Activated T-helper 2 cell treated with anti-CD3 and anti-CD28 coated beads, Interferon-gamma antibody, Interleukin-2, Interleukin-4, amounts not matched to agents 10 μg/mL and 5 μg/mL and 100 μg/mL, durations not matched to agents 14 hours and 24 hours and 36 hours (primary cell): ENCODE measurements around the gene TBPL1. TPM values are rescaled to one million over a fixed set of nuclear protein-coding genes. Genes with fewer than 3 reads are reported as not detected.
"Not testable (repeated sequence)": the region's sequence is repeated elsewhere in the genome, so short reads cannot be mapped to it uniquely, and the experiment has no call there.

ENCODE experiments used
- DNase-seq: peaks from one replicate; pipeline ENCODE4 v3.0.0; 2021; ENCODE audit warnings: low spot score
- H3K27ac Mint-ChIP-seq: one replicate; pipeline ENCODE4 v1.8.0; 2021; ENCODE audit warnings: mixed read lengths
- H3K27me3 Mint-ChIP-seq: one replicate; pipeline ENCODE4 v1.8.0; 2021; ENCODE audit warnings: low read depth, mixed read lengths
- H3K36me3 Mint-ChIP-seq: one replicate; pipeline ENCODE4 v1.8.0; 2021; ENCODE audit warnings: low read depth, mixed read lengths
- H3K4me1 Mint-ChIP-seq: one replicate; pipeline ENCODE4 v1.8.0; 2021; ENCODE audit warnings: low read depth, mixed read lengths
- H3K4me3 Mint-ChIP-seq: one replicate; pipeline ENCODE4 v1.8.0; 2021; ENCODE audit warnings: low read depth, mild to moderate bottlenecking, moderate library complexity, mixed read lengths
- H3K9me3 Mint-ChIP-seq: one replicate; pipeline ENCODE4 v1.8.0; 2021; ENCODE audit warnings: mixed read lengths
- intact Hi-C: fragments of 100-400 bp; cut with micrococcal nuclease; formaldehyde crosslinking; loops from one replicate; pipeline ENCODE4 v1.15.1; 2023
- total RNA-seq: library from RNA; stranded (reverse); gene quantifications from 2 replicates; pipeline ENCODE4 v1.2.3, GENCODE V29; 2022

The TBPL1 gene
- total RNA-seq, result 29.7 and 31.2 TPM in 2 replicates

DNA sequence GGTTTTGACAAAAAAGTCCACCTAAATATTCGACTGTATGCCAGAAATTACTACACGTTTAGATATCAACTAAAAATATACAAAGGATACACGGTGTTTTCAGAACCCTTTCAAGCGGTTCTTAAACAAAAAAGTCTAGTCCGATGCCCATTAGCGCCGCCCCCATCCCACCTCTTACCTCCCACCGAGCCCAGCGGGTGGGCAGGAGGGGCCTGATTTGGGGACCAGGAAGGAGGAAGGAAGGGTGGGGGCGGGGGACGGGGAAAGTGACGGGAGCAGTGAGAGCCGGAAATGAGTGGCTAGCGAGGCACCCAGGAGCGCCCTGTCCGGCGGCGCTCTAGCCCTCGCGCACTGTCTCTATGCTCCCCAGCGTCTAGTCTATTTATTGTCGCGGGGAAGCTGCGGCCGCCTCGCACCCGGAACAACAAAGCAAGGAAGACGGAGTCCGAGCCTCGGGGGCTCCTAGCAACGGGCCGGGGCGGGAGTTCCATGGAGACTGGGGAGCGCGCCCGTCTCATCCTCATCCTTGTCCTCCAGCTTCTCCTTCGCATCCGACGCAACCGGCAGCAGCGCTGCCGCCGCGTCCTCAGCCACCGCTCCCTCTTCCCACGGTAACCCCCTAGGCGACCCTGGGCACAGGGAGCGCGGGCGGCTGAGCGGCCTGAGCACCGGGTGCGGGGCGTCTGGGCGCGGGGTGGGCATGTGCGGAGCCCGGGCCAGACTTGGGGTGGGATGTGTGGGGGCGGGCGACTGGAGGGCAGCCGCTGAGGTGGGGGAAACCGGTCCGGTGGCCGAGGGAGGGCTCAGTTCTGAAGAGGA, at the start of gene TBPL1:
TBPL1 (plus strand) TSS at position 410 of the 819 bp plus-strand sequence. CDS start 26,902 bp downstream, outside the sequence.
- Mint-ChIP-seq H3K27me3 (peaks cover 12% of the 10 kb centered on the region), H3K27ac (peak within 1 kb of the TSS; percentile 88), H3K36me3 (peaks cover 9% of the 10 kb centered on the region), H3K4me1 (peaks cover 42% of the 10 kb centered on the region), H3K4me3 (peak within 1 kb of the TSS; percentile 94), H3K9me3 (no peaks in the 10 kb centered on the region)
- DNase-seq, result peak; percentile 75
- intact Hi-C loops, result loop anchor here (2.0 kb wide), 2 partner anchors 20 to 1138 kb away; partner anchors contain the start of gene RPS12

DNA sequence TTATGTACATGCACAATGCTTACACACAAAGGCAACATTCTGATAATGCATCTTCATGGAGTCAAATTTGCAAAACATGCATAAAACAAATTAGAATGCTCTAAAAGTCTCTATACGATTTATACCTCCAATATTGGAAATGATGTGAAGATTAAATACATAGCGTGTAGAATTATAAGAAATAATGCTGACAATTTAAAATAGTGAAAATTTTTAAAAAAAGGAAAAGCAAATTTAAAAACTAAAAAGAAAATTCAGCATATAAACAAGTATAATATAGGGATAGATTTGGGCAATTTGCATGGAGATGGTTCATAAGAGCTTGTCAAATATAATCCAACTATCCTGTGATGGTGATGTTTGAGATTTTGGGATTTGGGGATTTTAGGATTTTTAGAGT, 49.2 kb upstream of the TBPL1 start:
- Mint-ChIP-seq H3K4me1 (no peaks in the 10 kb centered on the region), H3K27me3 (peaks cover 46% of the 10 kb centered on the region), H3K9me3 (no peaks in the 10 kb centered on the region), H3K27ac (no peak overlapping the region), H3K4me3 (no peak overlapping the region), H3K36me3 (no peaks in the 10 kb centered on the region)
- no peak for DNase-seq
- intact Hi-C loops, result no loop called here

DNA sequence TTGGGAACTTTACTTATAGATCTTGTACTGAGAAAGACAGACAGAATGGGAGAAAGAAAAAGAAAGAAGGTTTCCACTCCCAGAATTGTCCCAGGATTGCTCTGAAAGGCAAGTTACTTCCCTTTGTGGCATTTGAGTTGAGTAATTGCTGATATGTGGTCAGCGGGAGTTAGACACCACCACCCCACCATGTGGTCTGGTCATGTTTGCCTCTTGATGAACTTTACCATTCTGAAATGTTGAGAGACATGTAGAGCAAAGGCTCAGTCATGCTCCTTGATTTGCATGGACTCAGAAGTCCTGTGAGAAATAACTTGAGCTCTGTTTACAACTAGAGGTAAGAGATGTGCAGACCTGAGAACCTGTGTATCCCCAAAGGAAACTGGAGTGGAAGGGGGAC, 47.0 kb upstream of the TBPL1 start:
- Mint-ChIP-seq H3K4me1 (no peaks in the 10 kb centered on the region), H3K4me3 (no peak overlapping the region), H3K27ac (no peak overlapping the region), H3K27me3 (peaks cover 52% of the 10 kb centered on the region), H3K36me3 (no peaks in the 10 kb centered on the region), H3K9me3 (no peaks in the 10 kb centered on the region)
- DNase-seq, result no peak
- intact Hi-C loops, result no loop called here

DNA sequence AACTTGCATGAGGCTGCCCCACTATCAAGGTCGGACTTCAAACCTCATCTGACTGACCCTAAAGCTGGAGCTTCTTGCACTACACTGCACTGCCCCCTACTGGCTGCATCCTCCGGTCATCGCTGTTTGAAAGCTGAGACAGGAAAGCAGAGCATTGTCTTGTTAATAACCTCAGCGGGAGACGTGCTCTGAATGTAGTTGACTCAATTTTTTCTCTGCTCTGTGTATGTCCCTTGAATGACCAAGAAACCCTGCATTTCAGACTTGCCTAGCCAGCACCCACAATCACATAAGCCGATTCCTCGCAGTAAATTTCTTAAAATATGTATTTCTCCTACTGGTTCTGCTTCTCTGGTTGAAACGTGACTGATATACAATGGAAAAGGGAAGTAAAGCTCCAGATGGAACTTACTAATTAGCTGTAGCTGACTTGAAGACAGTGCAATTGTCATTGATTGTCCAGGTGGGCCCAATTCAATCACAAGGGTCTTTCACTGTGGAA, 36.3 kb upstream of the TBPL1 start:
- Mint-ChIP-seq H3K4me3 (no peak overlapping the region), H3K36me3 (no peaks in the 10 kb centered on the region), H3K27me3 (peaks cover 32% of the 10 kb centered on the region), H3K9me3 (no peaks in the 10 kb centered on the region), H3K27ac (no peak overlapping the region), H3K4me1 (peaks cover 3% of the 10 kb centered on the region)
- DNase-seq, result peak; percentile 49
- intact Hi-C loops, result loop anchor here (2.0 kb wide), 2 partner anchors 80 to 348 kb away; no protein-coding TSS in a partner anchor

DNA sequence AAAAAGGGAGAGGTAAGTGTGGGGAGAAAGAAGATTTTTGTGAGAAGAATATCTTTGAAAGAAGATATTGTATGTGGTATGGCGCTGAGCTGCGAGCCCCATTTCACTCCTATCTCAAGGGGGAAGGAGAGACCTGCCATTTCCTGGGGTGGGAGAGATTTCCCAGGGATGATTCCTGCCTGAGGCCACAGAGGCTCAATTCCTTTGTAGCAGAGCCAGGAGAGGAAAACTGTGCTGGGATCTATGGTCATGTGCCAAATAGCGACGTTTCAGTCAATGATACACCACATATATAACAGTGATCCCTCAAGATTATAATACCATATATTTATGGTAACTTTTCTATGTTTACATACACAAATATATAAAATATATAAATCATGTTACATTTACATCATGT, 35.2 kb upstream of the TBPL1 start:
- Mint-ChIP-seq H3K36me3 (no peaks in the 10 kb centered on the region), H3K27ac (no peak overlapping the region), H3K27me3 (peaks cover 27% of the 10 kb centered on the region), H3K9me3 (no peaks in the 10 kb centered on the region), H3K4me3 (no peak overlapping the region), H3K4me1 (peaks cover 3% of the 10 kb centered on the region)
- DNase-seq, result no peak
- intact Hi-C loops, result loop anchor here (2.0 kb wide), 2 partner anchors 81 to 349 kb away; no protein-coding TSS in a partner anchor

DNA sequence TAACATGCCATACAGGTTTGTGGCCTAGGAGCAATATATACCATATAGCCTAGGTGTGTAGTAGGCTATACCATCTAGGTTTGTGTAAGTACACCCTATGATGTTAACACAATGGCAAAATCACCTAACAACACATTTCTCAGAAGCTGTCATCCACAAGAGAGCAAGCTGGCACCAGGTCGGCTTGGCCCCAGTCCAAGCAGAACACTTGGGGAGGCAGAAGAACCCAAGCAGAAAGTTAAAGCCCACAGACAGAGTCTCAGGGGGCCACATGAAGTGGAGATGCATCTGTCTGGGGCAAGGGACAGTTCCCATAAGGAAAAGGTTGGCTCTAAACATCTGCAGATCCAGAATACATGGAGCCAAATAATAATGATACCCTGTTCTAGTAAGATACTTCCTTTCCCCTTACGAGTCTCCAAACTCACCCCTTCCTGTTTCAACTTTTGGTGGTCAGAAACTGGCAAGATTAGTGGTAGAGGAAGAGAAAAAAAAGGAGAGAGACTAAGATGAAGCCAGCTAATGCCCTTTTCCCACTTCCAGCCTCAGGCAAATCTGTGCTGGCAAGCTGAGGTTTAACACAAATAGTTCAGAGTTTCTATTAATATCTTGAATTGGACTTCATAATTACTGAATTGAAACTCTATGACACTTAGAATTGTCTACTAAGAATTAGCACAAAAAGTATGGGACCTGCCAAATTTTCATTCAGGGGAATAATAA, 34.7 kb upstream of the TBPL1 start:
- Mint-ChIP-seq H3K36me3 (no peaks in the 10 kb centered on the region), H3K9me3 (no peaks in the 10 kb centered on the region), H3K4me1 (peaks cover 3% of the 10 kb centered on the region), H3K27ac (no peak overlapping the region), H3K4me3 (no peak overlapping the region), H3K27me3 (peaks cover 24% of the 10 kb centered on the region)
- no peak for DNase-seq
- intact Hi-C loops, result no loop called here

DNA sequence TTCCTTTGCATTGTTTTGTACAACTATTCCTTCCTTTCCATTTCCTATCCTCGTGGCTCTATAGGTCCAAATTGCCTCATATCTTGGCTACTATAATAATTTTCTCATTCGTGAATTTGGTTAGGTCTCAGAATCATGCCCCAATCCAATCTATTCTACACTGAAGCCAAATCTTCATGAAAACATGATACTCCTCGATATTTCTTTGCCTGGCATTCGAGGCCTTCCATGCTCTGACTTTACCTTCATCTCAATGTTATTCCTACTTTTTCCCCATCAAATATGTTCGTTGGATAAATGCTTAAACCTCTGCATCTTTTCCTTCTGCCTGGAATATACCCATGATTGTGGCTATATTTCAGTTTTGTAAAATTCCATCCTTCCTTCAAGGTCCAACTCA, 33.7 kb upstream of the TBPL1 start:
- Mint-ChIP-seq H3K27ac (no peak overlapping the region), H3K4me1 (peaks cover 3% of the 10 kb centered on the region), H3K4me3 (no peak overlapping the region), H3K27me3 (peaks cover 20% of the 10 kb centered on the region), H3K9me3 (no peaks in the 10 kb centered on the region), H3K36me3 (no peaks in the 10 kb centered on the region)
- DNase-seq, result no peak
- intact Hi-C loops, result no loop called here

DNA sequence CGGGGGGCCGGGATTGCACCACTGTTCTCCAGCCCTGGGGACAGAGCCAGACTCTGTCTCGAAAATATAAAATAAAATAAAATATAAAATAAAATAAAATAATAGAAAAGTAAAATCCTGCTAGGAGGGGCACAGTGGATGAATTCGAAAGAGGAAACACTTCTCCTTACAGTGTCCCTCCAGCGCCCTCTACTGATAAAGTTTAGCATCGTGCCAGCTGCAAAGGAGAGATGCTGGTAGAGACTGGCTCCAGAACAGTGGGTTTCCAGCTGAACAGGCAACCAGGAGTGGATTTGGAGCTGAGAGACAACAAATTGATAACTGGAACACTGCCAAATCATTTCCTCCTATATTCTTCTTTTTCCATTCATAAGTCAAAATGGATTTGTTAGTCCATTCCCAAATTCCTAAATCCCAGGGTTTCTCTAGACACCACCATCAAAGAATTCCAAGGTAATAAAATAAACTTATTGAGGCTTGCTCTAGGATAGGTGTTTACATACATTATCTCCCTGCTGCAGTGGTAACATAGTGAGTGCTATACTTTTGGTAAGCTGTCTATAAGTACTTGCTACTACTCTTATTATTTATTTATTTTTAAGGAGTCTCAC, 31.7 kb upstream of the TBPL1 start:
- peak; percentile 60 for DNase-seq
- intact Hi-C loops, result loop anchor here (1.0 to 5.0 kb wide), 2 partner anchors 51 to 84 kb away; no protein-coding TSS in a partner anchor
- H3K4me1 Mint-ChIP-seq, result peaks cover 3% of the 10 kb centered on the region
- H3K4me3 Mint-ChIP-seq, result no peak overlapping the region
- H3K27me3 Mint-ChIP-seq, result peaks cover 27% of the 10 kb centered on the region
- no peaks in the 10 kb centered on the region for H3K36me3 Mint-ChIP-seq
- H3K27ac Mint-ChIP-seq, result no peak overlapping the region
- H3K9me3 Mint-ChIP-seq, result no peaks in the 10 kb centered on the region

DNA sequence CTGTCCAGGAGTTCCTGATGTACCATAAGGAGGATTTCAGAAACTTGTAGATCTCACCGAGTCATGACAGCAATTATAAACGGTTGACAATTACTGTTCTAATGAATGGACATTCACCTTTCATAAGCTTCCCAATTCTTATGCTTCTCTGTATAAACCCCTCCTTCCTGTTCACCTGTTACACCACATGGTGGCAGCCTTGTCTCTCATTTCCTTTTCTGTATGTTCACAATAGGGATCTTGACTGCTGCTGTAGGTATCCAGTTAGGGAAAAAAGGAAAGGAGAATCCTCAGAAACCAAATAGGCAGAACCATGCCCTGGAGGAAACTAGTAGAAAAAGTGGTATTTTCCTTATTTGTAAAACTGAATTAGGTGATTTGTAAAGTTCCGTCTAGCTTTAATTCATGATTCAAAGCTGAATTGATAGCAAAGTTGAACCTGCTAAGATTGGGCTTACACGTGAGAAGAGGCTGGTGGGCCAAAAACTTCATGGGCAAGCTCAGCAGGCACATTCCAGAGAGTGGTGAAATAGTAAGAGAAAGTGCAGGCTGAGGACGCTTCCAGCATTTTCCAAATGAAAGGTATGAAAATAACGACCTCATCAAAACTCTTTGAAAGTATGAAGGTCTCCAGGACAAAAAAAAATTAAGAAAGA, 29.0 kb upstream of the TBPL1 start:
- H3K4me3 Mint-ChIP-seq, result no peak overlapping the region
- peak; percentile 31 for DNase-seq
- intact Hi-C loops, result loop anchor here (1.0 to 5.0 kb wide), 3 partner anchors 48 to 173 kb away; no protein-coding TSS in a partner anchor
- H3K9me3 Mint-ChIP-seq, result no peaks in the 10 kb centered on the region
- H3K4me1 Mint-ChIP-seq, result no peaks in the 10 kb centered on the region
- H3K27ac Mint-ChIP-seq, result no peak overlapping the region
- H3K27me3 Mint-ChIP-seq, result peaks cover 36% of the 10 kb centered on the region
- no peaks in the 10 kb centered on the region for H3K36me3 Mint-ChIP-seq

DNA sequence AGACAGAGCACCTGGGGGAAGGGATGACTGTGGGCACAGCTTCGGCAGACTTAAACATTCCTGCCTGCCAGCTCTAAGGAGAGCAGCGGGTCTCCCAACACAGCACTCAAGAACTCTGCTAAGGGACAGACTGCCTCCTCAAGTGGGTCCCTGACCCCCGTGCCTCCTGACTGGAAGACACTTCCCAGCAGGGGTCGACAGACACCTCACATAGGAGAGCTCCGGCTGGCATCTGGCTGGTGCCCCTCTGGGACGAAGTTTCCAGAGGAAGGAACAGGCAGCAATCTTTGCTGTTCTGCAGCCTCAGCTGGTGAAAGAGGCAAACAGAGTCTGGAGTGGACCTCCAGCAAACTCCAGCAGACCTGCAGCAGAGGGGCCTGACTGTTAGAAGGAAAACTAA, 21.8 kb upstream of the TBPL1 start:
- H3K4me3 Mint-ChIP-seq, H3K27ac Mint-ChIP-seq, H3K36me3 Mint-ChIP-seq, intact Hi-C loops, H3K4me1 Mint-ChIP-seq, DNase-seq: not testable (repeated sequence)
- H3K9me3 Mint-ChIP-seq, result peaks cover 18% of the 10 kb centered on the region
- peaks cover 23% of the 10 kb centered on the region for H3K27me3 Mint-ChIP-seq

DNA sequence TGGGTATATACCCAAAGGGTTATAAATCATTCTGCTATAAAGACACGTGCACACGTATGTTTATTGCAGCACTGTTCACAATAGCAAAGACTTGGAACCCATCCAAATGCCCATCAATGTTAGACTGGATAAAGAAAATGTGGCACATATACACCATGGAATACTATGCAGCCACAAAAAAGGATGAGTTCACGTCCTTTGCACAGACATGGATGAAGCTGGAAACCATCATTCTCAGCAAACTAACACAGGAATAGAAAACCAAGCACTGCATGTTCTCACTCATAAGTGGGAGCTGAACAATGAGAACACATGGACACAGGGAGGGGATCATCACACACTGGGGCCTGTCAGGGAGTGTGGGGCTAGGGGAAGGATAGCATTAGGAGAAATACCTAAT, 16.7 kb upstream of the TBPL1 start:
- H3K36me3 Mint-ChIP-seq, H3K4me1 Mint-ChIP-seq, H3K4me3 Mint-ChIP-seq, intact Hi-C loops, H3K27ac Mint-ChIP-seq, DNase-seq: not testable (repeated sequence)
- Mint-ChIP-seq H3K9me3 (peaks cover 18% of the 10 kb centered on the region), H3K27me3 (peaks cover 35% of the 10 kb centered on the region)

DNA sequence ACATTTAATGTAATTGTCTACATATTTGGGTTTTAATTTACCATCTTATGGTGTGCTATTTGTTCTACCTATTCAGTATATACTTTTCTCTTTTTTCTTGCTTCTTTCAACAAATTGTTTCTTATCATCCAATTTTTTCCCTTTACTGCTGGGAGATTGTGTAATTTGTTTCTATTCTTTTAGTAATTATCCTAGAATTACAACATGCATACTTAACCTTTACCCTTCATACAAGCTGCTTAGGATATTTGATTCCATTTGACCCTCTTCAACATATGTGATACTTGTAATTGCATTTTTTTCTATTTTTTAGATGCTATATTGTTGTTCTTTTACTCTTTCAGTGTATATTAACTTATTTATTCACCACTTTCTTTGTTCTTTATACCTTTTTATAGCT, 15.1 kb upstream of the TBPL1 start:
- intact Hi-C loops, result no loop called here
- Mint-ChIP-seq H3K4me1 (no peaks in the 10 kb centered on the region), H3K36me3 (no peaks in the 10 kb centered on the region), H3K27ac (no peak overlapping the region), H3K27me3 (peaks cover 34% of the 10 kb centered on the region), H3K4me3 (no peak overlapping the region), H3K9me3 (peaks cover 18% of the 10 kb centered on the region)
- DNase-seq, result no peak
